ENCODE results near the gene PPM1F.

PPM1F gene

DNA sequence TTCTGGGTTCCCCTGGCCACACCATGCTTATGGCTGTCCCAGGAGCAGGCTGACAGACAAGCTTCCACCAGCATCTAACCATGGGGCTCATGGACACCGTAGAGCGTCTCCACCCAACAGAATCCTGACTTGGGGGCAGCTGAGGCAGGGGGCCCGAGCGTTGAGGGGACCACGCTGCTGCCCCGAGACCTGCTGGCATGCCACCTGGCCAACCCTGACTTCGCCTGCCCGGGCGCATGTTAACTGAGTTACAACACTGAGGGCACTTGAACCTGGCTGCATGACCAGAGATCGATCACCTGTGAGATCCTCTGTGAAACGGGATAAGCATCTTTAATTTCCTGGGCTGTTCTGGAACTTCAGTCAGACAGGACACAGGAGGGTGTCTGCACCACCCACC, 13.7 kb downstream of the PPM1F start:
- DNase-seq: no peak

DNA sequence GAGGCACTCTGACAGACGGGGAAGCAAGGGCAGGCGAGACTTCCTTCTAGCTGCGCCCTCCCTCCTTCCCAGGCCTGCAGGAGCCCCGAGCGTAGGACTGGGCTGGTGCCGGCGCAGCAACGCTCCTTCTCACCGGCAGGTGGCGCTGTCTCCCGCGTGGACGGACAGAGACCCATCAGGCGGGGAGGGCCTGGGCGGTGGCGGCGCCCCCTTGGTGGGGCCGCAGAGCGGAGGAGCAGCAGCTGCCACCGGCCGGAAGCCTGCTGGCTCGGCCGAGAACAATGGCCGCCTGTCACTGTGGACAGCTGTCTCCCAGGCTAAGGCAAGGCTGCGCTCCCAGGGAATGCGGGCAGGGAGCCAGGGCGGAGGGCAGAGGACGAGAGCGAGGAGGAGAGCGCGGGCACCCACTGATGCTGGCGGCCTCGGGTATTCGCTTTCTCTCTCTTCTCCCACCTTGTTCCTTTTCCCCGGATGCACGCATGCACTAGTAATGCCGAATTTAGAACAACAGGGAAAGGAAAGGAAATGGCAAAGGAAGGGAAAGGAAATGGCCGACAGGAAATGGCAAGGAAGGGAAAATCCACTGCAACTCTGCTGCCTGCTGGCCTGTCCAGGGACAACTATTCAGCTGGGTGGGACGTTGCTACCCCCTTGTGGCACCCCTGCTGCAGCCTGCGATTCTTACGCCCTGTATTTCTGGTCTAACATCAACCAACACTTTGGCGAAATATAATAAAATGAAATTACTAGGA, 14.4 kb downstream of the PPM1F start:
- peak; percentile 92 for DNase-seq

DNA sequence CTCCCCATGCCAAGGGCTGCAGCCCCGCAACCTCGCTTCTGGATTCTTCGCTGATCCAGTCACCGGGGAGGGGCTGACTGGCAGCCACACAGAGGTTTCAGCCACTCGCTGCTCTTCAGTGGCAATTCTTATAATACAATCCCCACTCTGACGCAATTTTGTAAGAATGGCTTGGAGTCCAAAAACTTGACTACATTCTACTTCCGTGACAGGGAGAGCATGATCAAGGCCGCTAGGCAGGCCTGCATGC, 14.9 kb downstream of the PPM1F start:
- DNase-seq: no peak

DNA sequence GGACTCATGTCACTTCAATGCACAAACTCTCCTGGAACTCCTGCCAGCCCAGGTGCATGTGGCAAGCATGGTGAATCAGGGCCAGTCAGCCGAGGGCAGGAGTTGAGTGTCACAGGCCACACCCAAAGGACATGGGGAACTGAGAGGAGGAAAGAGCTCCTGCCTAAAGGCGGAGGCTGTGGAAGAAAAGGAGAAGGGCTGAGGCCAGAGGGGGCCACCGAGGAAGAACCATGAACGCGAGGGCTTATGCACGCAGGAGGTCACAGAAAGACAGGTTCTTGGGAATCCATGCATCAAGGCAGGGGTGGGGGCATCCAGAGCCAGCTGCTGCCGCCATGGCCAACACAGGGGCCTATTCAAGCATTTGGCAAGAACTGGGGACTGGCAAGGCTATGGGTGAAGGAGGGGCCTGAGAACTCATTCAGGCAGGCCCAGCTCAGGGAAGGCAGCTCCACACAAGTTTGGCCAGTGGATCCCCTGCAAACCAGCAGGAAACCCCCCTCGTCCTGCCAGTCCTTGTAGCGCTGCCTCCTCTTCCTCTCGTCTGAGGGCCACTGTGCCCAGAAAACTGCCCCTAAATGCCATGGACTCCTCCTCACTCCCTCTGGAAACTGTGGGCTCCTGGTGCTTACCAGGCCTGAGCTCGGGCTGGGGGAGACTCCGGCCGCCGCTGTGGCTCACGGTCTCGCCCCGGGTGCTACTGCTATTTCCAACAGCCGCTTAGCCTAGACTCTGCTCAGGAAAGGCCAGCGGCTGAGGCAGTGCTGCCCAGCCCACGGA, 15.4 kb downstream of the PPM1F start:
- peak; percentile 27 for DNase-seq

DNA sequence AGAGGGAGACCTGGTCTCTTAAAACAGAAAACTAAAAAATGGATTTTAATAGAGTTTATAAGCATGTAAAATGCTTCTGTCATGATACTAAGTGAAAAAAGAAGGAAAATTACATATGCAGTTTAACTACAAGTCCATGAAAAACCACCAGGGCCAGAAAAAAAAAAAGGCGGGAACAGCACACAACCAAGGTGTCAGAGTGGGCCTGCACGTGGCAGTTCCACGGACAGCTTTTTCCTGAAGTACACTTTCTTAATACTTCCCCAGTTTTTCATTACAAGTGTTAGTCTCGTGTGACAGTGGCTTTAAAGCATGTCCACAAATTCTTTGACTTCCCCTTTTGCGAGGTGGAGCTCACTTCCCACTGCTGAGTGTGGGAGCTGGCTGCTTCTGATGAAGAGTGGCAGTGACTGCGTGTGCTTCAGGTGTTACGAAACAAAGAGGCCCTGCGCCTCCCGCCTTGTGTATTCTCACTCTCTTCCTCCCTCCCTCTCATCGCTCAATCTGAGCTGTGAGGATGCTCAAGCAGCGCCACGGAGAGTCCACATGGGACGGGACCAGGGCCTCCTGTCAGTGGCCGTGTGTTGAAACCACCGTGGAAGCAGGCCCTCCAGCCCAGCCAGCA, 16.4 kb downstream of the PPM1F start:
- DNase-seq: no peak

DNA sequence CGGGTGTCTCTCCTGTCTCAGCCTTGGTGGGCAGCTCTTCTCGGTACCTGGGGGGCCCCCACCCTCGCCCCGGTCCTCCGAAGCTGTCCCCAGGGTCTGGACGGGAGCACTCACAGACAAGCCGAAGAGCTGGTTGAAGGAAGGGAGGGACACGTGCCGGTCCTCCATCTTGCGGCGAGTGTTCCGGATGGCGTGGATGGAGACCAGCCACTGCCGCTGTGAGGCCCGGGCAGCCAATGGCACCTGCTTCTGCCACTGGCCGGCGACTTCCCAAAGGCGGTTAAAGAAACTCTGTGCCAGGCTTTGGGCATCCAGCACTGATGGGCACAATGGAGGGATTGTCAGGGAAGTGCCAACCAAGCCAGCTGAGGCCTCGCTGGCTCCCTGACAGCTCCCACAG, 18.7 kb downstream of the PPM1F start:
- DNase-seq: no peak

DNA sequence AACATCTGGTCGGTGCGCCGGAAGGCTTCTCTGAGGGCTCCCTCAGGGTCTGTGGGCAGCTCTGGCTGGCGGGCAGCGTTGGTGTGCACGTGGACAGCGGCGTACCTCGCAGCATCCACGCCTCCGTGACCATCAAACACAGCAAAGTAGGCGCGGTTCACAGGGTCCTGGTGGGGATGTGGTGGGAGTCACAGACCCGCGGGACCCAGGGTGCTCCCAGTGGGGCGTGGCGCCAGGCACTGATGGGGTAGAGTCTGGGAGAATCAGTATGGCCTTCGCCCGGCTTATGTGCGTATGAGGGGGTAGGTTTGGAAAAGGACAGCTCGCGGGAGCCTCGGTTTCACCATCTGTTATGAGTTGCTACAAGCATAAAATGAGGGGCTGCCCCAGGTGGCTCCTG, 19.2 kb downstream of the PPM1F start:
- DNase-seq: no peak

DNA sequence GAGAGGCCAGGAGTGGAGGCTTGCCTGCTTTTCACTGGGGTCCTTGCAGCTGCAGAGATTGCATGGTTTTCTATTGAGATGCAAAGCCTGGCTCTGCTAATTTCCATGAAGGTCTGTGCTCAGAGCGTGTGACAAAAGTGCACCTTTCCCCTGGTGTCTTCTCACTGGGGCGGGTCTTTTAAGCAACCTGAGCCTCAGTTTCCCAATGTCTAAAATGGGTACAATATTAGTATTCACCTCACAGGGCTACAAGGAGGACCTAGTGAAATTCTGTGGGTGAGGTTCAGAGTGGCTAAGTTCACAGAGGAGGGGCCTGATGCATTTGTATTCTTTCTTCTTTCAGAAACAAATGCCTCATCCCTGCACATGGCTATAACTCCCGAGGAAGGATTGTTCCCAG, 20.3 kb downstream of the PPM1F start:
- no peak for DNase-seq

DNA sequence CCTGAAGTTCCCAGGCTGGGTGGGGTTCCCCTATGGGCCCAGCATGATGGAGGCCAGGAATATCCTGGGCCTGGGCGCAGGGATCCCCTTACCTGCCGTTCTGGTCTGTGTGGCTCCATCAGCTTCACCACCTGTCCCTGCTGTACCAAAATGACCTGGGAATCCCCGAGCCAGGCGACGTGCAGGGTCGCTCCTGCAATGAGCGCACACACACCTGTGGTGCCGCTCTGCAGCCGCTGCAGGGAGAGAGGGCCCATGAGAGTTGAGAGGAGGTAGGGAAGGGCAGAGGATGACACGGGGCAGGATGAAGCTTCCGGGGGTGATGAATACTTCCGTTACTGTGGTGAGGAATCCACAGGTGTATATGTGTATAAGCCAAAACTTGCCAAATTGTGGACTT, 21.6 kb downstream of the PPM1F start:
- no peak for DNase-seq

DNA sequence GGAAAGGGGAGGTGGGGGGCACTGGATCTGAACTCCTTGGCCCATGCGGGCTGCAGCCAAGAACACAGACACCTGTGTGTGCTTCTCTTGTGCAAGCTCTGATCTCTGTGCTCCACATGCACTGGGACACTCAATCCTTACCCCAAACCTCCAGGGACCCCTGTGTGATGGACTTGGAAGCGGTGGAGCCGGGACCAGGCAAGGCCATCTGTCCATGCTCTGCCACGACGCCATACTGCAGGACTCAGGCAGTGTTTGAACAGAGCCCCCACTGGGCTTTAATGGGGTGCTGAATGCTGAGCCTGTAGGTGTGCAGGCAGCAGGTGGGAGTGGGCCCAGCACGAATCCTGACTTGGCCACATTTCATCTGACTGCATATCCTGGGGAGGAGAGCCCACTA, 23.4 kb downstream of the PPM1F start:
- no peak for DNase-seq

DNA sequence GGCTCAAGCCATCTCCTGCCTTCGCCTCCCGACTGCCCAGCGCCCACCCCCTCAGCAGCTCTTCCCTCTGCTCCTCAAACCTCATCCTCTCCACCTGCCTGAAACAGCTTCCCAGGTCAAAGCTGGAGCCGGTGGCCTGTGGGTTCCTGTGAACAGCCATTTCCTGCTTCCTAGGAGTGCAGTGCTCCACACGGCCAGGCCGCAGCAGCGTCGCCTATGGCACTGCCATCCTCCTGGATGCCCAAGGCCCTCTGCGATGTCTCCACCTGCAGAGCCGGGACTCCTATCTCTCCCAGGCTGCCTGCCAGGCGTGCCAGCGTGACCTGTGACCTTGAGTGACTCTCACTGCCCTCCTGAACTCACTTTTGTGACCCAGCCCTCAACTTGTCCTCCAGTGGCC, 24.6 kb downstream of the PPM1F start:
- DNase-seq: no peak

DNA sequence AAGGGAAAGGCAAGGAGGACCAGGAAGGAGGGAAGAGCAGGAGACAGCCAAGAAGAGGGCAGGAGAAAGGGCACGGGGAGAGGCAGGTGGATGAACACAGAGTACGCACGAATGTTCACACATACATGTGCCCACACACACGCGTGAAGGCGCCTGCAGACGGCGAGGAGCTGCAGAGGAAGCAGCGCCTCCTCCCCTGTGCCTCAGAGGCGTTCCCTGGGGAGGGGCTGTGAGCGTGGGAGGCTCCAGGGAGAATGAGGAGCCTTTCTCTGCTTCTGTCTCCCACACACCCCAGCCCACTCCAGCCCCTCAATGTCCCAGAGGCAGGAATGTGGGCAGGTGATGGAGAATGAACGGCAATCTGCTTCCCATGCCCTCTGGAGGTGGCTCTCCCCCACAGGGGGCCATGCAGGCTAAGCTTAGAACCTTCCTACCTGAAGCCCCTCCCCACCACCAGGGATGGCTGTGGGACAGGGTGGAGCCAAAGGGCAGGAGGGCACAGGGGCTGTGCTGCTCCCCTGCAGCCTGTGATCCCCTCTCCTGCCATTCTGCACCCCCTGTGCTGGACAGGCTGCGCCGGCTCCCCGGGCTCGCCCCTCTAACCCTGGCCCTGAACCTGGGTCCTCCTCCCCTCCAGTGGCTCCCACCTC, 25.3 kb downstream of the PPM1F start:
- DNase-seq: no peak

DNA sequence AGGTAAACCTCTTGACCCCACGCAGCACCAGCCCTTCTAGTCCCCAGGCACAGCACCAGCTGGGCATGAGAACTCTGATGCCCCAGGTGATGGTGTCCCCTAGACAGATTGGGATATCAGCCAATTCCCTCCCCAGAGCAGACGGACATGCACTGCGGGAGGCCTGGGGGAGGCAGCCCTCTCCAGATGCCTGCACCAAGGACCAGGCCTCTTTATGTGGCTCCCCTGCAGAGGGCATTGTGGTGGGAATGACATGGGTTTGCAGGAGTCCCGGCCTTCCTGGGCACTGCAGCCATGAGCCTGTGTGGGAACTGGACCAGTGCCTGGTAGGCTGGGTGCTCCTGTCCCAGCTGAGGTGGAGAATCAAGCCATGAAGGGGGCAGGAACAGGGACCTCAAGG, 25.9 kb downstream of the PPM1F start:
- DNase-seq: no peak

DNA sequence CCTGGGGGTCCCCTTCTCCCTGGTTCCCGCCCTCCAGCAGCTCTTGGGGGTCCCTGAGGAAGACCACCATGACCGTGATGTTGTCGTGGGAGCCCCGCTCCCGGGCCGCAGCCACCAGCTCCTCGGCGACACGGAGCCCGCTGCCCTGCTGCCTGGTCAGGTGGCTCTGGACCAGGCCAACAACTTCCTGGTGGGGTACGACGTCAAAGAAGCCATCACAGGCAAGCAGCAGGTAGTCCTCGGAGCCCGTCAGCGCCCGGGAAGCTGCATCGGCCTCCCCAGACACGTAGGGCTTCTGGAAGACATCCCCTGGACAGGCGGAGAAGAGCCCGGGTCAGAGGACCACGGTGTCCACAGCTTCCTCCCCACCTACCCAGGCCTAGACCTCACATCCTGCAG, 29.5 kb downstream of the PPM1F start:
- DNase-seq: no peak

DNA sequence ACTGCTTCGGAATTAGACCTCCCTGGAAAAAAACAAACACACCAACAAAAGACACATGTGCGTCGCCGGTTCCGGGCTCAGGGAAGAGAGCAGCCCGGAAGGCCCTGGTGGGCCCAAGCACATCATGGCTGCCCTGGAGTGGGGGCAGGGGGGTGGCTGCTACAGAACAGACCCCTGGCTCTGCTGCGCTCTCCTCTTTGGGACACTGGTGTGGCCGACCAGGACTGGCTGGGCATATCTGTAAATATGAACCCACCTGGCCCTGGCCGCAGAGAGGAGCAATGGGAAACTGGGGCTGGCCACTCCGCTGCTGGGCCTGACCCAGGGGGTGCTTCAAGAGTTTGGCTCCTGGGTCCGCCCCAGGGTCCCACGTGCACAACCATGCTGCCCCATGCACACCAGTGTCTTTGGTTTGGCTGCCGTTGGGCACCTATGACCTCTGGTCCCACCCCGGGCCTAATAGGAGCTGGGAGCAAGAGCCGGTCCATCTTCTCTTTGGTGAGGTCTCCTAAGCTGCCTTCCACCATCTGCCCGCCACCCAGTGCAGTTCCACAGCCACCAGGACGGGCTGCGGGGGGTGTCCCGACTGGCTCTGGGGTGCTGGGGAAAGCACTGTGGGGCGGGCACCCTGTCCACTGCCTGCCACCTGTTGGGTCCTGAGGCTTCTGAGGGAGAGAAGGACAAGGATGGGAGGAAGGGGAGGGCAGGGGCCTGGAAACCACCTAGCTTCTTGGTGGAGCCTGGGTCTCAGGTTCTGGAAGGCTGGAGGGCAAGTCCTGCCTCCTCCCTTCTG, 30.1 kb downstream of the PPM1F start:
- DNase-seq: no peak

DNA sequence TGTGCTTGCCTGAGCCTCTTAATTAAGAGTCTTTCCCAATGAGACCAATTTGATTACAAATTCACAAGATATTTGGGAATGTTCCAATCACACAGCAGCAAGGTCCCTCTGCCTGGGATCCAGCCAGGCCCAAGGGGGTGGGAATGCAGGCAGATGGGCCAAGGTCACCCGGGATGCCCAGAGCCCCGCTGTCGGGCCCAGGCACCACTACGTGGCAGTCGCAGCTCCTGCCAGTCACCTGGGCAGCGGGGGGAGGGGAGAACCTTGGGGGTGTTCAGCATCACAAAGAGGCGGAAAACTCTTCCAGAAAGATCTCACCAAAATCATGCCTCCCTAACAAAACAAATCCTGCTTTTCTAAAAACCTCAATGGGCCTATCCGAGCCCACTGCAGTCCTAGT, 30.9 kb downstream of the PPM1F start:
- DNase-seq: no peak

DNA sequence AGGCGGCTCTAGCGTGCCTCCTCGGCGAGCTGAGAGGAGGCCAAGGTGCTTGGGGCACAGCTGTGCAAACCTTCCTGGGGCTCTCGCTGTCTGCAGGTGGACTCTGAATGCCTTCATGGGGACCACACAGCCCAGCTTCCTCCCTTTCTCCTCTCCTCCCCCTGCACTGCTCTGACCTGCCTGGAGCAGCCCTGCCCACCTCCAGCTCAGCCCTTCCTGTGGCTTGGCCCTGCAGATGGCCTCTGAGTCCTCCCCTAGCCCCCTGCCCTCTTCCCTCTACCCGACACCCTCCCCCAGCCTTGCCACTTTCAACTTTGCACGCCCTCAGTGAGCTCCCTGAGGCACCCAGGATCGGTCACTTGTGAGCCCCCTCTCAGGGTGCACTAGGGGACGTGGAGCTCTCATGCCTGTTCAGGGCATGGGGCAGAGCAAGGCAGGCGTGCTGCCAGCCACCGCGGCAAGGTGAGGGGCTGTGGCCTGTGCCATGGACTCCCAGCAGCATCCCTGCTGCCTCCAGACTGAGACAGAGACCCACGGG, 31.4 kb downstream of the PPM1F start:
- no peak for DNase-seq

DNA sequence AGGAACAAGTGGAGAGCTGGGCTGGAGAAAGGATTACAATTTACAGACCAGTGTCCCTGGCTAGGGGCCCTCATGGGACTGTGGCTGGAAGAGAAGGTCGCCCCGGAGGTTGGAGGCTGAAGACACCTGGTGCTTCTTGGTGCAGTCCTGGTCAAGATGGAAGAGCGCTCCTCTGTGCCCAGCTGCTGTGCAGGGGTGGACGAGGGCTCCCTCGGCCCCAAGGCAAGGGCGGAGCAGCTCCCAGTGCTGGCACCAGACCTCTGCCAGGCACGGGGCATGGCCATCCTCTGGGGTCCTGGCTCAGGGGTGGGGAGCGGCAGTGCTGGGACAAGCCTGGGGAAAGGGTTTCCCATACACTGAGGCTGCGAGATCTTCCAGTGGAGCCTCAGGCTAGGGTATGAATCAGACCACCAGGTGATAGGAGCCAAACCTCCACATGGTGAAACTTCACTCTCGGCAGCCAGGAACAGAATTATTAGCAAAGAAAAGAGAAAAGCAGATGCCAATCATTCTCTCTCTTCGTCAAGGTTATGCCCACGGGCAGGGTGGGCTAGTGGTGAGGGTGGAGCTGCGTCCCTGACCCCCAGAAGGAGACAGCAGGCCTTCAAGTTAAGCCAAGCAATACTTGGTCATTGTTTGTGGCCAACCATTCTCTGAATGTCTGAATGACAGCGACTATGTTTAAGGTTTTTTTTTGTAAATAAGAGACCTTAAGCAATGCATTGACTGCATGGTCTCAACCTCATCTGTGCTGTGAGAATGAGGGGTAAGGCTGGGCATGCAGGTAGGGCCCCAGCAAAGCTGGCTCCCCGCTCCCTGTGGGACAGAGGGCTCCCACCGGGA, 32.1 kb downstream of the PPM1F start:
- no peak for DNase-seq

DNA sequence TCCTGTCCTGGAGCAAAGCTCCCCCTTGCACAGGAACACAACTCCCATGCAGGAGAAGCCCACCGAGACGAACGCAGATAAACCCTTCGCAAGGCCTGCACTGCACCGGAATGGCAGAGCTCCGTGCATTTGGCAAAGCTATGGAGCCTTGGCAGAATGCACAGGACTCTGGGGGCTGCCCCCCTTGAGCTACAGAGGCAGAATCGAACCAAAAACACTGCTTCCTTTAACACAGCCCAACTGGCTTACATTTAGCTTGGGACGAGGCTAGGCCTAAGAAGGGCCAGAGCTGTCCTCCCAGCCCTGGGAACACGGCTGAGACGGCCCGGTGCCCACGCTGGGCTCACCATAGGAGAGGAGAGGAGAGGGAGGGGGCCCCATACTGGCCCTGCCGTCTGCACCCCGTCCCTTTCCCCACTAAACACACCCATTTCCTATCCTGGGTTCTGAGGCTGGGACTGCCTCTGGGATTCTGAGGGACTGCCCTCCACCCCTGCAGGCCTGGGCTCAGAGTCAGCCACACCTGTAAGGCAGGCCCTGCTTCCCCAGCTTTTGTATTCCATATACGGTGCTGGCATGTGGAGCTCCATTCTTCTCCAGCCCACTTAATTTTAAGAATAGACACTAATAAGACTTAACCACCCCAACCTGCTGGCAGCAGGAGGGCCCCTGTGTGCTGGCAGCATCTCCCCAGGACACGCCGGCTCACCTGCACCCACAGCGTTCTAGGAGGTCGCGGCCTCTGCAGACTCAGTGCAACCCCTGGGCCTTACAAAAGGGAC, 32.9 kb downstream of the PPM1F start:
- DNase-seq: no peak

DNA sequence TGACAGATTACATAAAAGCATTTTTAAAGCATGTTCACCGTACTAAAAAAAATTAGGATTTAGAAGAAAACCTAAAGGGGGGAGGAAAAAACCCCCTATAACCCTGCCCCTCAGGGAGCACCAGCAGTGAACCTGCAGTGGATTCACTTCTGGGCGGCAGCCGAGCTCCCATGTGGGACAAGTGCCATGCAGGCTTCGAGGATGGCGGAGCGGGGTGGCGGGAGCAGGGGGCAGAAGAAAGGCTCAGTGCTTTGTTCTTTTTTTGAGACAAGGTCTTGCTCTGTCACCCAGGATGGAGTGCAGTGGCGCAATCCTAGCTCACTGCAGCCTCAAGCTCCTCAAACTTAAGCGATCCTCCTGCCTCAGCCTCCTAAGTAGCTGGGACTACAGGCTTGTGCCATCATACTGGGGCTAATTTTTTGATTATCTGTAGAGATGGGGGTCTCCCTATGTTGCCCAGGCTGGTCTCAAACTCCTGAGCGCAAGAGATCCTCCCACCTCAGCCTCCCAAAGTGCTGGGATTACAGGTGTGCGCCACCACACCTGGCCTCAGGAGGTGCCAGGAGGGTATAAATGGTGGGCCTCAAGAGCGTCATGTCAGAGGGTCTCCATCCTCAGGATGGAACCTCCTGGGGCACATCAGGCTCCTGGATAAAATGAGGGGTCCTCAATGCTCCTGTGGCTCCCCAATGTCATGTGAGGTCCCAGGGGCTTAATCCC, 34.0 kb downstream of the PPM1F start:
- no peak for DNase-seq

DNA sequence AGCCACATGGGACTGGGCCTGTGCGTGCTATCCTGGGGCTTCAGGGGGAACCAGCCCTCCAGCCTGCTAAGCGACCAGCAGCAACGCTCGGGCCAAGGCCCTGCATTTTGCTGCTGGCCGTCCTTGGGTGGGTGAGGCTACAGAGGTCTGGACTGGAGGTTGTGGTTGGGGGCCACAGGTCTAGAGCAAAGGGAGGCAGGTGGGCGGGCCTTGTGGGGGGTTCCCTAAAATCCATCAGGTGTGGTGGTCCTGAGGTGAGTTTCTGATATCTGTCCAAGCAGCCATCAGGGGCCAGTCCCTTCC, 34.7 kb downstream of the PPM1F start:
- no peak for DNase-seq

Data from CD4-positive, alpha-beta T cell treated with Interleukin-10 for 1 hour (primary cell).